ENCODE measurements around the gene YBX3. TPM values are rescaled to one million over a fixed set of nuclear protein-coding genes. Genes with fewer than 3 reads are reported as not detected.
A peak's percentile ranks its signal among the peaks of the same experiment; 100 is the strongest.

The YBX3 gene
- total and polyA plus RNA-seq, 4 donors: 134 to 299 (median 252) TPM

DNA sequence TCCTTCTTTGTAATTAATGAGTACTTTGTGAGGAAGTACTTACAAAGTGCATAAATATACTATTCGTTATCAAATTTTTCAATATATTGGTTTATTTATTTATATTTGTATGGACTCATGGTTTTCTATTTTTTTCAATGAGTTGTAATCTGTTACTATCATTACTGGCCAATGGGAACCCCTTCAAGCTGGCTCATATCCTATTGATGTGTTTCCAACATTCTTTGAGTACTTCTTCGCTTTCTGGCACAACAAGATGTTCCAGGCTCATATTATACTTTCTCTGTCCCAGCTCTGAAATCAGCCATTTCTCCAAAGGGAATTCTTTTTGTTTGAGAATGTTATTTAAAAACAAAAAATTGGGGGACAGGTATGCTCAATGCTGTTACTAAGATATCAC, 17.5 kb downstream of the YBX3 start:
- TF ChIP-seq, protein P1, sequence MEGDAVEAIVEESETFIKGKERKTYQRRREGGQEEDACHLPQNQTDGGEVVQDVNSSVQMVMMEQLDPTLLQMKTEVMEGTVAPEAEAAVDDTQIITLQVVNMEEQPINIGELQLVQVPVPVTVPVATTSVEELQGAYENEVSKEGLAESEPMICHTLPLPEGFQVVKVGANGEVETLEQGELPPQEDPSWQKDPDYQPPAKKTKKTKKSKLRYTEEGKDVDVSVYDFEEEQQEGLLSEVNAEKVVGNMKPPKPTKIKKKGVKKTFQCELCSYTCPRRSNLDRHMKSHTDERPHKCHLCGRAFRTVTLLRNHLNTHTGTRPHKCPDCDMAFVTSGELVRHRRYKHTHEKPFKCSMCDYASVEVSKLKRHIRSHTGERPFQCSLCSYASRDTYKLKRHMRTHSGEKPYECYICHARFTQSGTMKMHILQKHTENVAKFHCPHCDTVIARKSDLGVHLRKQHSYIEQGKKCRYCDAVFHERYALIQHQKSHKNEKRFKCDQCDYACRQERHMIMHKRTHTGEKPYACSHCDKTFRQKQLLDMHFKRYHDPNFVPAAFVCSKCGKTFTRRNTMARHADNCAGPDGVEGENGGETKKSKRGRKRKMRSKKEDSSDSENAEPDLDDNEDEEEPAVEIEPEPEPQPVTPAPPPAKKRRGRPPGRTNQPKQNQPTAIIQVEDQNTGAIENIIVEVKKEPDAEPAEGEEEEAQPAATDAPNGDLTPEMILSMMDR (IDR thresholded peaks at IDR 0.05; ENCODE audit: control extremely low read depth, extremely low read depth): no peak
- ATAC-seq (ENCODE audit: insufficient read depth, low FRiP score): no peak
- H3K27me3 ChIP-seq (ENCODE audit: control insufficient read depth in 3 of 3, insufficient read depth in 3 of 3, low read length in 2 of 3): no peaks in the 10 kb centered on the region
- H3K4me3 ChIP-seq: no peak overlapping the region
- peak in 1 of 3 donors; percentile 22 for DNase-seq
- peaks cover 0 to 16% (median 0%) of the 10 kb centered on the region in 5 donors for H3K4me1 ChIP-seq (ENCODE audit: control insufficient read depth in 5 of 5, insufficient read depth in 5 of 5, low read length in 5 of 5)
- H3K9me3 ChIP-seq (ENCODE audit: control insufficient read depth in 4 of 4, insufficient read depth in 3 of 4, low read length in 3 of 4): no peaks in the 10 kb centered on the region
- 39 to 95% methylated on average over 2 of the region's 2 CpGs for WGBS, 2 donors
- H3K36me3 ChIP-seq (ENCODE audit: control insufficient read depth in 4 of 4, insufficient read depth in 4 of 4, low read length in 4 of 4): peaks cover 22 to 57% (median 37%) of the 10 kb centered on the region in 4 donors
- H3K27ac ChIP-seq (ENCODE audit: low read depth in 1 of 2, low read length in 1 of 2): no peak overlapping the region
- H3K9ac ChIP-seq (ENCODE audit: insufficient read depth in 1 of 2, low read length in 2 of 2): no peak overlapping the region

DNA sequence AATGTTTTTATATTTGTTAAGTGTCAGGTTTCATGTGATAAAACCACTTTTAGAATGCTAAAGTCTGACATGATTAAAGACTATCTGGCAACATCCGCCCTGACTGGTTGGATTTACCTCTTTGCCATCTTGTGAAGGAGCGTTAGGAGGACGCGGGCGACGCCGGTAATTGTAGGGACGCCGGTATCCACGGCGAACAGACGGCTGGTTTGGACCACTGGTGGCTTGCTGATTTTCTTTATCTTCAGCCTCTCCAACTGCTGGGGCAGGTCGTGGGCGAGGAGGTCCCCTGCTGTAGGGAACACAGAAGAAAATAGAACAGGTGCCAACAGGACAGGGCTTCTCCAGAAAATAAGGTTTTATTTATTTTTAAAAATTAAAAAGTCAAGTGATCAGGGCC, 21.3 kb downstream of the YBX3 start:
- H3K36me3 ChIP-seq (ENCODE audit: control insufficient read depth in 4 of 4, insufficient read depth in 4 of 4, low read length in 4 of 4): peaks cover 22 to 53% (median 33%) of the 10 kb centered on the region in 4 donors
- peaks cover 0 to 10% (median 0%) of the 10 kb centered on the region in 5 donors for H3K4me1 ChIP-seq (ENCODE audit: control insufficient read depth in 5 of 5, insufficient read depth in 5 of 5, low read length in 5 of 5)
- TF ChIP-seq, protein P1 (IDR thresholded peaks at IDR 0.05; ENCODE audit: control extremely low read depth, extremely low read depth): no peak
- ATAC-seq (ENCODE audit: insufficient read depth, low FRiP score): no peak
- no peaks in the 10 kb centered on the region for H3K27me3 ChIP-seq (ENCODE audit: control insufficient read depth in 3 of 3, insufficient read depth in 3 of 3, low read length in 2 of 3)
- no peak overlapping the region for H3K27ac ChIP-seq (ENCODE audit: low read depth in 1 of 2, low read length in 1 of 2)
- WGBS, 2 donors: 93 to 96% methylated on average over 14 of the region's 14 CpGs
- no peak overlapping the region for H3K9ac ChIP-seq (ENCODE audit: insufficient read depth in 1 of 2, low read length in 2 of 2)
- H3K4me3 ChIP-seq: no peak overlapping the region
- H3K9me3 ChIP-seq (ENCODE audit: control insufficient read depth in 4 of 4, insufficient read depth in 3 of 4, low read length in 3 of 4): no peaks in the 10 kb centered on the region
- DNase-seq: no peak

DNA sequence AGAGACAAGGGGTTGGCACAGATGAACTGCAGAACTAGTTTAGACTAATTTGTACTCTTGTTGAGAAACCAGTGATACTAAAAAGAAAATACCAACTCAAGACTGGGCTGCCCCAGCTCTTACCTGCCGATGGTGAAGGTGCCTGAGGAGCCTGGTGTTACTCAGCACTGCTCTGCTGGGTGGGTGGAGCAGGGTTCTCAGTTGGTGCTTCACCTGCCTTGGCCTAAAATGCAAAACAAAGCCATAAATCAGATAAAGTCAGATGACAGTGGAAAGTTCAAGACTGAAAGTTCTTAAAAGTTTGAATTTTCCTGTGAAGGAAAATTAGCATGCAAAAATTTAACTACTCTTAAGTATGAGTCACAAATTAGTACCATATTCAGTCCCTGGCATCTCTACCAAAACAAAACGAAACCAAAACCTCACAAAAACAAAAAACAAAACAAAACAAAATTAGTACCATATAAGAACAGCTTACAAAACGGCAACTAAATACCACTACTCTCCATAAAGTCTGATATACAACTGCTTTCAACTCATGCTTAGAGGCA, 21.9 kb downstream of the YBX3 start:
- Histone ChIP-seq H3K4me1 (ENCODE audit: control insufficient read depth in 5 of 5, insufficient read depth in 5 of 5, low read length in 5 of 5) (peaks cover 0 to 13% (median 0%) of the 10 kb centered on the region in 5 donors), H3K9ac (ENCODE audit: insufficient read depth in 1 of 2, low read length in 2 of 2) (no peak overlapping the region), H3K27me3 (ENCODE audit: control insufficient read depth in 3 of 3, insufficient read depth in 3 of 3, low read length in 2 of 3) (no peaks in the 10 kb centered on the region), H3K36me3 (ENCODE audit: control insufficient read depth in 4 of 4, insufficient read depth in 4 of 4, low read length in 4 of 4) (peaks cover 19 to 55% (median 32%) of the 10 kb centered on the region in 4 donors), H3K27ac (ENCODE audit: low read depth in 1 of 2, low read length in 1 of 2) (no peak overlapping the region), H3K4me3 (no peak overlapping the region), H3K9me3 (ENCODE audit: control insufficient read depth in 4 of 4, insufficient read depth in 3 of 4, low read length in 3 of 4) (no peaks in the 10 kb centered on the region)
- no peak for DNase-seq
- ATAC-seq (ENCODE audit: insufficient read depth, low FRiP score): no peak
- WGBS, 2 donors: 72 to 83% methylated on average over 3 of the region's 3 CpGs
- TF ChIP-seq, protein P1 (IDR thresholded peaks at IDR 0.05; ENCODE audit: control extremely low read depth, extremely low read depth): no peak

DNA sequence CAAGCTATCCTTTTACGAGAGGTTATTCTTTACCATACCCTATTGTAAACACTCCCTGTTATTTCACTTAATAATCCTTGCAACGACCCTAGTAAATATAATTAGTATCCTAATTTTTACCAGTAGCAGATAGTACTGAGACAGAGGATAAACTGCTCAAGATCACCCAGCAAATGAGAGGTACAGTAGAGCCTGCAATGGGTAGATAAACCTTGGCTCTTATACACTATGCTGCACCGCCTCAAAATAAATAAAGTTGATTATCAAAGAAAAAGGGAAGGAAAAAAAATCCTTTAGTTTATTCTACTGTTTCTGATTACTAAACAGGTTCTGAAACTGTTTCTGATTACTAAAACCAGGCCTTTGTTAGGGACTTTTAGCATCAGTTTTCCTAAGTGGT, 22.5 kb downstream of the YBX3 start:
- 86 to 87% methylated on average over 3 of the region's 3 CpGs for WGBS, 2 donors
- H3K27me3 ChIP-seq (ENCODE audit: control insufficient read depth in 3 of 3, insufficient read depth in 3 of 3, low read length in 2 of 3): no peaks in the 10 kb centered on the region
- no peak overlapping the region for H3K27ac ChIP-seq (ENCODE audit: low read depth in 1 of 2, low read length in 1 of 2)
- H3K9me3 ChIP-seq (ENCODE audit: control insufficient read depth in 4 of 4, insufficient read depth in 3 of 4, low read length in 3 of 4): no peaks in the 10 kb centered on the region
- H3K36me3 ChIP-seq (ENCODE audit: control insufficient read depth in 4 of 4, insufficient read depth in 4 of 4, low read length in 4 of 4): peaks cover 15 to 53% (median 29%) of the 10 kb centered on the region in 4 donors
- TF ChIP-seq, protein P1 (IDR thresholded peaks at IDR 0.05; ENCODE audit: control extremely low read depth, extremely low read depth): no peak
- H3K4me1 ChIP-seq (ENCODE audit: control insufficient read depth in 5 of 5, insufficient read depth in 5 of 5, low read length in 5 of 5): peaks cover 0 to 8% (median 0%) of the 10 kb centered on the region in 5 donors
- ATAC-seq (ENCODE audit: insufficient read depth, low FRiP score) (no peak), DNase-seq (no peak)
- H3K9ac ChIP-seq (ENCODE audit: insufficient read depth in 1 of 2, low read length in 2 of 2): no peak overlapping the region
- no peak overlapping the region for H3K4me3 ChIP-seq
